Measurements from ENCODE around the gene P2RX5. TPM values are rescaled to one million over a fixed set of nuclear protein-coding genes. Genes with fewer than 3 reads are reported as not detected.

The P2RX5 gene
- total and polyA plus RNA-seq, 2 donors (not counting 1 experiment from before 2014, with no cell fraction given) = 0.79 to 0.99 TPM

GRCh38 chr17:3691617-3692067, 4.3 kb downstream of the P2RX5 start:
- no peak for TF ChIP-seq EZH2 (IDR thresholded peaks at IDR 0.05; ENCODE audit: low read length, missing control alignments)
- TF ChIP-seq, protein P1, sequence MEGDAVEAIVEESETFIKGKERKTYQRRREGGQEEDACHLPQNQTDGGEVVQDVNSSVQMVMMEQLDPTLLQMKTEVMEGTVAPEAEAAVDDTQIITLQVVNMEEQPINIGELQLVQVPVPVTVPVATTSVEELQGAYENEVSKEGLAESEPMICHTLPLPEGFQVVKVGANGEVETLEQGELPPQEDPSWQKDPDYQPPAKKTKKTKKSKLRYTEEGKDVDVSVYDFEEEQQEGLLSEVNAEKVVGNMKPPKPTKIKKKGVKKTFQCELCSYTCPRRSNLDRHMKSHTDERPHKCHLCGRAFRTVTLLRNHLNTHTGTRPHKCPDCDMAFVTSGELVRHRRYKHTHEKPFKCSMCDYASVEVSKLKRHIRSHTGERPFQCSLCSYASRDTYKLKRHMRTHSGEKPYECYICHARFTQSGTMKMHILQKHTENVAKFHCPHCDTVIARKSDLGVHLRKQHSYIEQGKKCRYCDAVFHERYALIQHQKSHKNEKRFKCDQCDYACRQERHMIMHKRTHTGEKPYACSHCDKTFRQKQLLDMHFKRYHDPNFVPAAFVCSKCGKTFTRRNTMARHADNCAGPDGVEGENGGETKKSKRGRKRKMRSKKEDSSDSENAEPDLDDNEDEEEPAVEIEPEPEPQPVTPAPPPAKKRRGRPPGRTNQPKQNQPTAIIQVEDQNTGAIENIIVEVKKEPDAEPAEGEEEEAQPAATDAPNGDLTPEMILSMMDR (conservative IDR thresholded peaks at IDR 0.05 in 1 of 2, IDR thresholded peaks at IDR 0.05 in 1 of 2; ENCODE audit: low read depth in 1 of 2, low read length in 2 of 2) = no peak
- peaks cover 3% of the 10 kb centered on the region for H3K4me1 ChIP-seq (ENCODE audit: control insufficient read depth, extremely low read depth, insufficient read depth, low read length)
- no peaks in the 10 kb centered on the region for H3K27me3 ChIP-seq (ENCODE audit: control insufficient read depth, insufficient read depth, low read length)
- no peak overlapping the region for H2AFZ ChIP-seq (ENCODE audit: low read length)
- H3K27ac ChIP-seq (ENCODE audit: insufficient read depth, low read length) = no peak overlapping the region
- no peaks in the 10 kb centered on the region for H3K79me2 ChIP-seq (ENCODE audit: control insufficient read depth, insufficient read depth, low read length)
- H3K4me3 ChIP-seq (replicated peaks in 1 of 4; ENCODE audit: control extremely low read depth in 1 of 4, insufficient read depth in 1 of 4, low read depth in 3 of 4, low read length in 4 of 4) = no peak overlapping the region
- H3K9ac ChIP-seq (ENCODE audit: insufficient read depth, low read length) = no peak overlapping the region
- no peak for DNase-seq (ENCODE audit: low read depth in 2 of 2)
- H3K4me2 ChIP-seq (ENCODE audit: extremely low read depth, insufficient read depth, low read length) = no peak overlapping the region
- H4K20me1 ChIP-seq (ENCODE audit: control insufficient read depth, extremely low read depth, insufficient read depth, low read length) = no peaks in the 10 kb centered on the region
- no peaks in the 10 kb centered on the region for H3K36me3 ChIP-seq (ENCODE audit: control insufficient read depth, insufficient read depth, low read length)
- no peaks in the 10 kb centered on the region for H3K9me3 ChIP-seq (ENCODE audit: control insufficient read depth, insufficient read depth, low read depth, low read length)

DNA sequence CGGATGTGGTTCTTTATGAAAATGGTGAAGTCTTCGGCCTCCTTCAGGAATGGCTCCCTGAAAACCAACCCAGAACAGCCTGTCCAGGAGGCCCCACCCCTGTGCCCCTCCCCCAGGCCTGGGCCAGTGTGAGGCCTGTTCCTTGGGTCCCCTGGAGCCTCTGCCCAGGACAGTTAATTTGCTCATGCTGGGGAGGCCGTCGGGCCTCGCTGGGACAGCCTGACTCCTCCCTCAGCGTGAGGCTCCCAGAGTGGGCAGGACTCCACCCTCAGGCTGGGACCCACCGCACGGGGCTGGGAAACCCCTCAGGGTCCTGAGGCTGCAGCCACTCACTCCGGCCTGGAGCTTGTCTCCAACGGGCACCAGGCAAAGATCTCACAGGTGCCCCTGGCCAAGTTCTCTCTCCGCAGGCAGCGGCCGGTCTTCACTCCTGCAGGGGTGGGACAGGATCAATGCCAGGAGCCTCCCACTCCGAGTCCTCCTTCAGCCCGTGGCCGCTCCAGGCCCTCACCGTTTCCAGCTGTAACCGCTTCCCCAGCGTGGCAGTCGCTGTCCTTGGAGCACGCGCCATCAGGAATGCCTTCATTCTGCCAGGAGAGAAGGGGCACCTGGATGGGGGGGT, 5.8 kb downstream of the P2RX5 start:
- H2AFZ ChIP-seq (ENCODE audit: low read length) = no peak overlapping the region
- H3K27ac ChIP-seq (ENCODE audit: insufficient read depth, low read length) = no peak overlapping the region
- H3K27me3 ChIP-seq (ENCODE audit: control insufficient read depth, insufficient read depth, low read length) = no peaks in the 10 kb centered on the region
- no peak overlapping the region for H3K9ac ChIP-seq (ENCODE audit: insufficient read depth, low read length)
- no peaks in the 10 kb centered on the region for H3K79me2 ChIP-seq (ENCODE audit: control insufficient read depth, insufficient read depth, low read length)
- no peaks in the 10 kb centered on the region for H3K36me3 ChIP-seq (ENCODE audit: control insufficient read depth, insufficient read depth, low read length)
- no peak overlapping the region for H3K4me2 ChIP-seq (ENCODE audit: extremely low read depth, insufficient read depth, low read length)
- H4K20me1 ChIP-seq (ENCODE audit: control insufficient read depth, extremely low read depth, insufficient read depth, low read length) = no peaks in the 10 kb centered on the region
- no peaks in the 10 kb centered on the region for H3K9me3 ChIP-seq (ENCODE audit: control insufficient read depth, insufficient read depth, low read depth, low read length)
- peaks cover 2% of the 10 kb centered on the region for H3K4me1 ChIP-seq (ENCODE audit: control insufficient read depth, extremely low read depth, insufficient read depth, low read length)
- H3K4me3 ChIP-seq (replicated peaks in 1 of 4; ENCODE audit: control extremely low read depth in 1 of 4, insufficient read depth in 1 of 4, low read depth in 3 of 4, low read length in 4 of 4) = no peak overlapping the region
- TF ChIP-seq, protein P1 (conservative IDR thresholded peaks at IDR 0.05 in 1 of 2, IDR thresholded peaks at IDR 0.05 in 1 of 2; ENCODE audit: low read depth in 1 of 2, low read length in 2 of 2) = no peak
- TF ChIP-seq EZH2 (IDR thresholded peaks at IDR 0.05; ENCODE audit: low read length, missing control alignments) = no peak
- DNase-seq (ENCODE audit: low read depth in 2 of 2) = no peak

- DNase-seq (ENCODE audit: low read depth in 2 of 2) = no peak
- no peak overlapping the region for H3K27ac ChIP-seq (ENCODE audit: insufficient read depth, low read length)
- no peaks in the 10 kb centered on the region for H3K36me3 ChIP-seq (ENCODE audit: control insufficient read depth, insufficient read depth, low read length)
- H3K9ac ChIP-seq (ENCODE audit: insufficient read depth, low read length) = no peak overlapping the region
- no peaks in the 10 kb centered on the region for H3K27me3 ChIP-seq (ENCODE audit: control insufficient read depth, insufficient read depth, low read length)
- H3K4me3 ChIP-seq (replicated peaks in 1 of 4; ENCODE audit: control extremely low read depth in 1 of 4, insufficient read depth in 1 of 4, low read depth in 3 of 4, low read length in 4 of 4) = no peak overlapping the region
- no peaks in the 10 kb centered on the region for H4K20me1 ChIP-seq (ENCODE audit: control insufficient read depth, extremely low read depth, insufficient read depth, low read length)
- H3K9me3 ChIP-seq (ENCODE audit: control insufficient read depth, insufficient read depth, low read depth, low read length) = no peaks in the 10 kb centered on the region
- no peaks in the 10 kb centered on the region for H3K4me1 ChIP-seq (ENCODE audit: control insufficient read depth, extremely low read depth, insufficient read depth, low read length)
- no peak overlapping the region for H2AFZ ChIP-seq (ENCODE audit: low read length)
- no peak overlapping the region for H3K4me2 ChIP-seq (ENCODE audit: extremely low read depth, insufficient read depth, low read length)
- TF ChIP-seq, protein P1 (conservative IDR thresholded peaks at IDR 0.05 in 1 of 2, IDR thresholded peaks at IDR 0.05 in 1 of 2; ENCODE audit: low read depth in 1 of 2, low read length in 2 of 2) = no peak
- no peak for TF ChIP-seq EZH2 (IDR thresholded peaks at IDR 0.05; ENCODE audit: low read length, missing control alignments)
- no peaks in the 10 kb centered on the region for H3K79me2 ChIP-seq (ENCODE audit: control insufficient read depth, insufficient read depth, low read length)
These were observed 6.5 kb downstream of the P2RX5 start for GRCh38 chr17:3689262-3690093.
